Measurements from ENCODE around the gene ZFP36L1. TPM values are rescaled to one million over a fixed set of nuclear protein-coding genes. Genes with fewer than 3 reads are reported as not detected.

The ZFP36L1 gene
- total and polyA plus RNA-seq, 9 of the 15 experiments (the other 6 are each of a cell fraction or from before 2014, with no cell fraction given) = 1.3 to 26.6 (median 3.7) TPM

DNA sequence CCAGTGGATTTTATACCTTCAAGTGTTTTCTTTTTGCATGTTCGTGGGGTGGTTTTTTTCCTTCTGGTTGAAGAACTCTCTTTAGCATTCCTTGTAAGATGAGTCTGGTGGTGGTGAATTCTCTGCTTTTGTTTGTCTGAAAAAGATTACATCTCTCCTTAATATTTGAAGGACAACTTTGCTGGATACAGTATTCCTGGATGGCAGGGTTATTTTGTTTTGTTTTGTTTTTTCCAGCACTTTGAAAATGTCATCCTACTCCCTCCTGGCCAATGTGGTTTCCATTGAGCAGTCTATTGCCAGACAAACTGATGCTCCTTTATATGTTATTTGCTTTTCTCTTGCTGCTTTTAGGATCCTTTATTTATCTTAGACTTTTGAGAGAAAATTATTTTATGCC is 43.2 kb upstream of the ZFP36L1 start:
- no peak for DNase-seq (ENCODE audit: extremely low read depth in 1 of 4, low spot score in 3 of 4)
- 0% methylated on average over 1 of the region's 1 CpG for WGBS (ENCODE audit: insufficient coverage, low coverage, missing lambda C conversion rate)
- CTCF ChIA-PET (ENCODE audit: low intra/inter-chr PET ratio) = no interaction called here

DNA sequence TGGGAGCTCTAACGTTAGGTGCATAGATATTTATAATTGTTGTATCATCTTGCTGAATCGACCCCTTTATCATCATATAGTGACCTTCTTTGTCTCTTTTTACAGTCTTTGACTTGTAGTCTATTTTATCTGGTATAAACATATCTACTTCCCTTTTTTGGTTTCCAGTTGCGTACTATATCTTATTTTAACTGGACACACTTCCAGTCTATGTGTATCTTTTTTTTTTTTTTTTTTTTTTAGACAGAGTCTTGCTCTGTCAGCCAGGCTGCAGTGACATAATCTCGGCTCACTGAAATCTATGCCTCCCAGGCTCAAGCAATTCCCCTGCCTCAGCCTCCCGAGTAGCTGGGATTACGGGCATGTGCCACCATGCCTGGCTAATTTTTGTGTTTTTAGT is 41.9 kb upstream of the ZFP36L1 start:
- TF ChIP-seq ZNF384 (IDR thresholded peaks at IDR 0.05; ENCODE audit: low read depth, low read length) = peak; percentile 35; the same call in 1 of the 2 replicates
- TF ChIP-seq, protein P1, sequence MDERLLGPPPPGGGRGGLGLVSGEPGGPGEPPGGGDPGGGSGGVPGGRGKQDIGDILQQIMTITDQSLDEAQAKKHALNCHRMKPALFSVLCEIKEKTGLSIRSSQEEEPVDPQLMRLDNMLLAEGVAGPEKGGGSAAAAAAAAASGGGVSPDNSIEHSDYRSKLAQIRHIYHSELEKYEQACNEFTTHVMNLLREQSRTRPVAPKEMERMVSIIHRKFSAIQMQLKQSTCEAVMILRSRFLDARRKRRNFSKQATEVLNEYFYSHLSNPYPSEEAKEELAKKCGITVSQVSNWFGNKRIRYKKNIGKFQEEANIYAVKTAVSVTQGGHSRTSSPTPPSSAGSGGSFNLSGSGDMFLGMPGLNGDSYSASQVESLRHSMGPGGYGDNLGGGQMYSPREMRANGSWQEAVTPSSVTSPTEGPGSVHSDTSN (CRISPR knock-in tag; IDR thresholded peaks at IDR 0.05; ENCODE audit: low read depth) = no peak
- TF ChIP-seq, protein P1 (tag; conservative IDR thresholded peaks at IDR 0.05; ENCODE audit: low read depth) = no peak
- H4K20me1 ChIP-seq (replicated peaks; ENCODE audit: control insufficient read depth, insufficient read depth, low read length) = no peaks in the 10 kb centered on the region
- DNase-seq (ENCODE audit: extremely low read depth in 1 of 4, low spot score in 3 of 4) = no peak
- in situ Hi-C loops (cut with MboI) = no loop called here
- no peaks in the 10 kb centered on the region for H3K4me1 ChIP-seq (replicated peaks in 1 of 2; ENCODE audit: control insufficient read depth in 2 of 2, insufficient read depth in 2 of 2, low read length in 2 of 2)
- no peak overlapping the region for H3K4me2 ChIP-seq (ENCODE audit: insufficient read depth, low read length)
- WGBS (ENCODE audit: insufficient coverage, low coverage, missing lambda C conversion rate) = 2% methylated on average over 3 of the region's 6 CpGs
- H3K27ac ChIP-seq (ENCODE audit: extremely low read depth, low read depth, low read length) = no peak overlapping the region
- intact Hi-C loops (cut with micrococcal nuclease) = no loop called here
- CTCF ChIA-PET (ENCODE audit: low intra/inter-chr PET ratio) = no interaction called here
- no peaks in the 10 kb centered on the region for H3K27me3 ChIP-seq (ENCODE audit: control insufficient read depth in 2 of 2, insufficient read depth in 2 of 2, low read length in 2 of 2)
- FAIRE-seq = no peak
- no peaks in the 10 kb centered on the region for H3K9me3 ChIP-seq (replicated peaks; ENCODE audit: control insufficient read depth, insufficient read depth, low read depth, low read length)
- no TSS peak for BruUV-seq (replicated peaks)
- POLR2A ChIA-PET = no interaction called here
- ATAC-seq = no peak
- H3K36me3 ChIP-seq (ENCODE audit: control insufficient read depth, insufficient read depth, low read length) = no peaks in the 10 kb centered on the region
- no peaks in the 10 kb centered on the region for H3K9me1 ChIP-seq (ENCODE audit: control insufficient read depth, insufficient read depth, low read length)
- no peak overlapping the region for H3K9ac ChIP-seq (ENCODE audit: insufficient read depth in 1 of 2, low read depth in 2 of 2, low read length in 2 of 2)
- H2AFZ ChIP-seq (ENCODE audit: low read depth, low read length) = no peak overlapping the region
- H3K4me3 ChIP-seq = no peak overlapping the region
- H3K79me2 ChIP-seq (ENCODE audit: control insufficient read depth, insufficient read depth, low read length) = no peaks in the 10 kb centered on the region

More for the DNA sequence above, 43.2 kb upstream of the ZFP36L1 start:
- BruUV-seq (replicated peaks) = no TSS peak
- Histone ChIP-seq H3K9ac (ENCODE audit: insufficient read depth in 1 of 2, low read depth in 2 of 2, low read length in 2 of 2) (no peak overlapping the region), H3K79me2 (ENCODE audit: control insufficient read depth, insufficient read depth, low read length) (no peaks in the 10 kb centered on the region), H3K27me3 (ENCODE audit: control insufficient read depth in 2 of 2, insufficient read depth in 2 of 2, low read length in 2 of 2) (no peaks in the 10 kb centered on the region; a peak in 1 of 5 replicates), H3K4me2 (ENCODE audit: insufficient read depth, low read length) (no peak overlapping the region), H4K20me1 (replicated peaks; ENCODE audit: control insufficient read depth, insufficient read depth, low read length) (no peaks in the 10 kb centered on the region), H3K36me3 (ENCODE audit: control insufficient read depth, insufficient read depth, low read length) (no peaks in the 10 kb centered on the region), H3K9me3 (replicated peaks; ENCODE audit: control insufficient read depth, insufficient read depth, low read depth, low read length) (no peaks in the 10 kb centered on the region), H3K27ac (ENCODE audit: extremely low read depth, low read depth, low read length) (no peak overlapping the region), H3K9me1 (ENCODE audit: control insufficient read depth, insufficient read depth, low read length) (no peaks in the 10 kb centered on the region), H3K4me1 (replicated peaks in 1 of 2; ENCODE audit: control insufficient read depth in 2 of 2, insufficient read depth in 2 of 2, low read length in 2 of 2) (no peaks in the 10 kb centered on the region), H2AFZ (ENCODE audit: low read depth, low read length) (no peak overlapping the region), H3K4me3 (no peak overlapping the region)
- ATAC-seq (no peak), FAIRE-seq (no peak)
- in situ Hi-C loops (cut with MboI) (no loop called here), intact Hi-C loops (cut with micrococcal nuclease) (no loop called here)
- TF ChIP-seq ZNF79 (CRISPR knock-in tag; IDR thresholded peaks at IDR 0.05; ENCODE audit: low read depth) = no peak
- no peak for TF ChIP-seq TAL1 (IDR thresholded peaks at IDR 0.05)
- TF ChIP-seq SMAD1 (IDR thresholded peaks at IDR 0.05; ENCODE audit: low read depth, low read length, partially characterized antibody) = no peak
- TF ChIP-seq, protein P2, sequence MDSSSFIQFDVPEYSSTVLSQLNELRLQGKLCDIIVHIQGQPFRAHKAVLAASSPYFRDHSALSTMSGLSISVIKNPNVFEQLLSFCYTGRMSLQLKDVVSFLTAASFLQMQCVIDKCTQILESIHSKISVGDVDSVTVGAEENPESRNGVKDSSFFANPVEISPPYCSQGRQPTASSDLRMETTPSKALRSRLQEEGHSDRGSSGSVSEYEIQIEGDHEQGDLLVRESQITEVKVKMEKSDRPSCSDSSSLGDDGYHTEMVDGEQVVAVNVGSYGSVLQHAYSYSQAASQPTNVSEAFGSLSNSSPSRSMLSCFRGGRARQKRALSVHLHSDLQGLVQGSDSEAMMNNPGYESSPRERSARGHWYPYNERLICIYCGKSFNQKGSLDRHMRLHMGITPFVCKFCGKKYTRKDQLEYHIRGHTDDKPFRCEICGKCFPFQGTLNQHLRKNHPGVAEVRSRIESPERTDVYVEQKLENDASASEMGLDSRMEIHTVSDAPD (CRISPR knock-in tag; IDR thresholded peaks at IDR 0.05) = no peak
- no peak for TF ChIP-seq STAT5B (CRISPR knock-in tag; IDR thresholded peaks at IDR 0.05)
- POLR2A ChIA-PET = no interaction called here
